Colon (tissue), 2 donors: ENCODE measurements around the gene MAD1L1.
"Not testable (repeated sequence)": the region's sequence is repeated elsewhere in the genome, so short reads cannot be mapped to it uniquely, and the experiment has no call there.

Experiments
- FAIRE-seq: peaks from 2 replicates; lab custom pipeline; 2012; peaks lifted over from hg19 to GRCh38; lab: Jason Lieb, UNC
- donor health status: control.
- donor health status: control.

MAD1L1 gene

GRCh38 chr7:2172311-2173188, 60.2 kb downstream of the MAD1L1 start:
- FAIRE-seq, result no peak

DNA sequence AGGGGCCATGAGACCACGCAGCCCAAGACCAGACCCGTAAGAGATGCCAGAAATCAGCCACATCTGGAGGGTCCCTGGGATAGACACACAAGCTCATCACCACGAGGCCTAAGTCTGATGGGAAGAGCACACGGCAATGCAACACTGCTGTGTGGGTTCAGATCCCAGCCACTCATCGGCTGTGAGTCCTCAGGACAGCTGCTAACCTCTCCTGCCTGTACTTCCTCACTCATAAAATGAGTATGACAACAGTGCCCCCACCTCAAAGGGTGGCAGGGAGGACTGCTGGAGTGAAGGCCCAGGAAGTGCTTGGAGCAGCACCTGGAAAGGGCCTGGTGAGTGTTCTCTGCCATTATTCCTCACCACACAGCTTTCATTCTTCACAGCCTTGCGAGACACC, 60.9 kb downstream of the MAD1L1 start:
- no peak for FAIRE-seq

- no peak for FAIRE-seq
Observed at GRCh38 chr7:2170576-2171521, 61.9 kb downstream of the MAD1L1 start.

GRCh38 chr7:2169923-2170575, 62.7 kb downstream of the MAD1L1 start:
- FAIRE-seq, result no peak

DNA sequence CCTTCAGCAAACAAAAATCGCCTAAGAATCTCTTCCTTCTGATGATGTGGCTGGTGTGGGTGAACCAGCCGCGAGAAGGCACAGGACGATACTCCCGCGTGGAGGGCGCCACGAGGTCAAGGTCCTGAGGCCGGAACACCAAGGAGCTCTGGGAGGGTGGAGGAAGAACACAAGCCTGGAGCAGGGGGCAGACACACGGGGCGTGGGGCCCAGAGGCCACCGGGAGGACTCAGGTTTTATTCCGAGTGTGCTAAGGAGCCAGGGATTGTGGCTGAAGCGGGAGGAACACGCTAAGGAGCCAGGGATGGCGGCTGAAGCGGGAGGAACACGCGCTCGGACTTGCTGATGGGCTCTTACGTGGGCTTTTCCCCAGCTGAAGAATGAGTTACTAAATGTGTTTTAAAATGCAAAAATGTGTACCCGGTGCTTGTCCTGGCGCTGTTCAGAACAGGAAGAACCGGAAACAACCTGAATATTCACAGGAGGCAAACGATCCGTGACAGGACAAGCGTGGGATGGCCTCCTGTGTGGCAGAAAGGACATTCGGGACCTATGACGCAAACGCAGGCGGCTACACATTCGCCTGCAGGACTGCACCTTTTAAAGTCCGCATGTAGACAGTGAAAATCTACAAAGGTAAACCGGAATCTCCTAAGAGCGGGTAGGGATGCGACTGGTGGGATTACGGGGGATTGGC, 64.0 kb downstream of the MAD1L1 start:
- FAIRE-seq, result no peak

- no peak for FAIRE-seq
Observed at GRCh38 chr7:2166625-2167280, 66.0 kb downstream of the MAD1L1 start.

DNA sequence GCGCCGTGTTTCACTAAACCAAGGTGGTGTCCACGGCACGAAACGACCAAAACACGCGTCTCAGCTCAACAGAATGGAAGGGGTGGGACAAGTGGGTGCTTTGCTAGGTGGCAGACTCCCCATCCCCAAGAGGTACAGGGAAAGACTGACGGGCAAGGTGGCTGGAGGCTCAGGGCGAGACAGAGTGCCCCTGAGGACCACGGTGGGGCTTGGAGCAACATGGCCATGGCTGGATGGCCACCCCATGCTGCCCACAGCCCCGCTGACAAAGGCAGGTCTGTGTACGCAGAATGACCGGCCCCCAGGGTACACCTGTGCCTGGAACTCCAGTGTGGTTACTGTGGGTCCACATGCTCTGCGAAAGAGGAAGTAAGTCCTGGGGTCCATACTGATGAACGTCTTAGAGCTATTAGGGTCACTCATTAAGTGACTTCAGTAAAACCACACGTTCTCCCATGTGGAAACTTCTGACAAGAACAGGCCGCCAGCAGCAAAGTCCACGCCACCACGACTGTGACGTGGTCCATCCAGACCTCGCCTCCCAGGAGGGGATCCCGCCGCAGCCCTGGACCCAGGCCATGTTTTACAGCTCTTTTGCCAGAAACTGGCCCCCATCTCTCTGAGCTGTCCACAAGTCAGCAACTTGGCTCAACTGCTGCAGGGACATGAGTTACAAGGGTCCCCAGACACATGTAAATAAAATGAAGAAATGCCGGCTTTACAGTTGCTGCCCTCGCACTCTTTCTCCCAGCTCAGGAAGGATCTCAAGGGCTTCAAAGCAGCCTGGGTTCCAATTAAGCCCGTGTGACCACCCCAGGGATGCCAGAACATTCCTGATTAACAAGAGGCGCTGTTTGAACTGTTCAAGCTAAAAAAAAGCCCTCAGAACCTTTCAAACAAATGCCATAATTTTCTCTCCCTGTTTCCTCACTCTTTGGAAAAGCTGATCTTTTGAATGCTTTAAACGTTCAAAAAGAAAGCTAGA, 66.8 kb downstream of the MAD1L1 start:
- no peak for FAIRE-seq

GRCh38 chr7:2165239-2165609, 67.5 kb downstream of the MAD1L1 start:
- no peak for FAIRE-seq

DNA sequence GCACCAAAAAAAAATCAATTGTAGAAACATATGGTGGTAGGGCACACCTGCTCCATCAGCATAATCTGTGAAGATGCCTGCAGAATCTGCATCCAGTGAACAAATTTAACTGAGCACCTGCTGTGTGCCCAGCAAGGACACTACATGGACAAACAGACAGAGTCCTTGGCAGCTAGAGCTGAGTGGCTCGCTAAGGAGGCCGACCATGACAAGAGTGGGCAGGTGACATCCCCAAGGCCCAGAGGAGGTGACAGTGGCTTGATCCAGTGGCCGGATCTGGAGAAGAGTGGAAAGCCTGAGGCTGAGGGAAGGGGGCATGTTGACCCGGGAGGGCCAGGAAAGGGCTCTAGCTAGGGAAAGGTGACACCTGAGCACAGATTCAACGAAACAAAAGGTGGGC, 68.1 kb downstream of the MAD1L1 start:
- no peak for FAIRE-seq

- no peak for FAIRE-seq
Observed at GRCh38 chr7:2163600-2164555, 68.9 kb downstream of the MAD1L1 start.

- no peak for FAIRE-seq
Observed at GRCh38 chr7:2162959-2163358, 69.8 kb downstream of the MAD1L1 start.

DNA sequence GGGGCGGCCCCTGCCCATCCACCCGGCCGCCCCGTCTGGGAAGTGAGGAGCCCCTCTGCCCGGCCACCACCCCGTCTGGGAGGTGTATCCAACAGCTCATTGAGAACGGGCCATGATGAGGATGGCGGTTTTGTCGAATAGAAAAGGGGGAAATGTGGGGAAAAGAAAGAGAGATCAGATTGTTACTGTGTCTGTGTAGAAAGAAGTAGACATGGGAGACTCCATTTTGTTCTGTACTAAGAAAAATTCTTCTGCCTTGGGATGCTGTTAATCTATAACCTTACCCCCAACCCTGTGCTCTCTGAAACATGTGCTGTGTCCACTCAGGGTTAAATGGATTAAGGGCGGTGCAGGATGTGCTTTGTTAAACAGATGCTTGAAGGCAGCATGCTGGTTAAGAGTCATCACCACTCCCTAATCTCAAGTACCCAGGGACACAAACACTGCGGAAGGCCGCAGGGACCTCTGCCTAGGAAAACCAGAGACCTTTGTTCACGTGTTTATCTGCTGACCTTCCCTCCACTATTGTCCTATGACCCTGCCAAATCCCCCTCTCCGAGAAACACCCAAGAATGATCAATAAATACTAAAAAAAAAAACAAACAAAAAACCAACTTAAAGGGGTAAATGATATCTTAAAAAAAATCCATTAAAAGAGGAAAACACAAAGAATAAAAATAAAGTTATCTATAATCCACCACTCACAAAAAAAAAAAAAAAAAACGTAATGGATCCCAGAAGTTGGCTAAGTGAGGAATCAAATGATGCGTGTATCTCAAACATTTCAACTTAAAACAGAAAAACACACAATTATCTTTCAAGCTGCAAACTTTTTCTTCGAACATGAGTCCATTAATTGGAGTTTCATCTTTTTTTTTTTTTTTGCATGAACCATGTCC, 70.5 kb downstream of the MAD1L1 start:
- FAIRE-seq, result not testable (repeated sequence)

DNA sequence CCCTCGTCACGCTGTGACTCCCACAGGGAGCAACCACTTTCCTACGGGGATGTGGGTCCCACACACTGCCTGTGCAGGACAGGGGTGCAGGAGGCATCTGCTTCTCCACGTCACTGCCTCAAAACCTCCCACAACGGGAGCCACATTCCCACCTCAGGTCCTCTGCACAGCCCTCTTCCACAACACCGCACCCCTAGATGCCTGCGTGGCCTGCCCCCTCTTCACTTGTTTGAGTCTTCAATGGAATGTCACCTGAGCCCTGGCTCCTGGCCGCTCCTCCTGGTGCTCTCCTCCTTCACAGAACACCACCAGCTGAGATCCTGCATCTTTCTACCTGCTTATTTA, 73.6 kb downstream of the MAD1L1 start:
- FAIRE-seq, result no peak

- no peak for FAIRE-seq
Observed at GRCh38 chr7:2158331-2159175, 74.2 kb downstream of the MAD1L1 start.

- no peak for FAIRE-seq
Observed at GRCh38 chr7:2157473-2158279, 75.1 kb downstream of the MAD1L1 start.
